Panc1 (cell line): Measurements from ENCODE around the gene MAPRE2. TPM values are rescaled to one million over a fixed set of nuclear protein-coding genes. Genes with fewer than 3 reads are reported as not detected.

Experiments
- ATAC-seq: fragments of 200-7000 bp; cut with Tn5 transposase; 2 replicates; pipeline ENCODE4 v1.9.1; 2020; ENCODE audit warnings: mild to moderate bottlenecking, moderate library complexity
- BruUV-seq: library from RNA; stranded (reverse); fragments of 400-500 nt; replicated peaks from 2 replicates; lab custom pipeline; 2021; lab: Mats Ljungman, UMichigan
- CTCF ChIA-PET: fragments of 300-600 bp; sonication (Branson Sonifier 250); formaldehyde crosslinking; loops from one replicate; lab custom pipeline; 2022; ENCODE audit warnings: antibody characterized with exemption; lab: Charles Lee
- POLR2A ChIA-PET: fragments of 300-600 bp; sonication (Branson Sonifier 250); formaldehyde crosslinking; loops from one replicate; lab custom pipeline; 2022; ENCODE audit warnings: antibody characterized with exemption; lab: Charles Lee
- DNase-seq: peaks from one replicate; pipeline ENCODE4 v3.0.0-alpha.2; 2010; ENCODE audit warnings: low read depth, low spot score
- H3K27ac ChIP-seq: 2 replicates; pipeline ENCODE4 v1.5.1; 2011; ENCODE audit warnings: mild to moderate bottlenecking, low read length, inconsistent platforms
- H3K27me3 ChIP-seq: fragments of 200-500 bp; sonication (Bioruptor generic); 2 replicates; pipeline ENCODE4 v1.6.0; 2014; ENCODE audit warnings: low read length, inconsistent platforms; ENCODE audit not compliant: control insufficient read depth, insufficient read depth
- H3K36me3 ChIP-seq: fragments of 200-500 bp; sonication (Bioruptor generic); 2 replicates; pipeline ENCODE4 v1.5.1; 2014; ENCODE audit warnings: inconsistent platforms, mild to moderate bottlenecking, low read length, moderate library complexity; ENCODE audit not compliant: control insufficient read depth, insufficient read depth
- H3K4me1 ChIP-seq: 2 replicates; pipeline ENCODE4 v1.5.1; 2011; ENCODE audit warnings: inconsistent platforms, mild to moderate bottlenecking, low read length, moderate library complexity; ENCODE audit not compliant: control insufficient read depth, insufficient read depth
- H3K4me3 ChIP-seq, 2 experiments: 2 replicates each; pipeline ENCODE4 v1.5.1; 2011 to 2012; ENCODE audit warnings: low read depth in 2 of 2, low read length in 2 of 2, mild to moderate bottlenecking in 2 of 2, inconsistent platforms in 1 of 2, moderate library complexity in 1 of 2
- H3K9me3 ChIP-seq: fragments of 200-500 bp; sonication (Bioruptor generic); 2 replicates; pipeline ENCODE4 v1.5.1; 2014; ENCODE audit warnings: low read depth, mild to moderate bottlenecking, inconsistent platforms, low read length, moderate library complexity; ENCODE audit not compliant: control insufficient read depth, insufficient read depth
- CTCF ChIP-seq: fragments of 450-650 bp; IDR thresholded peaks from 2 replicates; pipeline ENCODE4 v1.5.1; 2017; ENCODE audit warnings: mild to moderate bottlenecking
- POLR2AphosphoS5 ChIP-seq: IDR thresholded peaks from 2 replicates; pipeline ENCODE4 v1.6.1; 2012; ENCODE audit warnings: mild to moderate bottlenecking, low read depth, low read length, moderate library complexity
- REST ChIP-seq, 2 experiments: IDR thresholded peaks; 2 replicates each; pipeline ENCODE4 v1.6.1; 2011 to 2012; ENCODE audit warnings: low read depth in 2 of 2, control low read depth in 1 of 2, low read length in 1 of 2, mild to moderate bottlenecking in 1 of 2, moderate library complexity in 1 of 2; ENCODE audit not compliant: insufficient read depth in 1 of 2
- SIN3A ChIP-seq: IDR thresholded peaks from 2 replicates; pipeline ENCODE4 v1.6.1; 2012; ENCODE audit warnings: low read depth, mild to moderate bottlenecking, low read length, moderate library complexity, borderline replicate concordance; ENCODE audit not compliant: insufficient read depth
- TCF7L2 ChIP-seq: IDR thresholded peaks from 2 replicates; pipeline ENCODE4 v1.6.1; 2011; ENCODE audit warnings: mild to moderate bottlenecking, low read depth, low read length, inconsistent platforms
- in situ Hi-C: cut with HindIII; loops from 2 replicates; pipeline ENCODE4 v1.10.0; 2016; ENCODE audit warnings: low sequenced_read_pairs, low pct_unique_long_range_greater_than_20kb
- intact Hi-C: fragments of 100-400 bp; cut with micrococcal nuclease; formaldehyde crosslinking; loops from one replicate; pipeline ENCODE4 v1.10.0; 2022; ENCODE audit not compliant: unreplicated experiment
- total RNA-seq: library from RNA; stranded (reverse); gene quantifications from one replicate; pipeline ENCODE4 v1.2.1, GENCODE V29; 2021; ENCODE audit not compliant: unreplicated experiment

The MAPRE2 gene
- total RNA-seq, 1 experiment from 2014 or later, result 14.1 TPM

GRCh38 chr18:35085450-35086380, 44.5 kb downstream of the MAPRE2 start:
- ChIA-PET POLR2A (no interaction called here), CTCF (no interaction called here)
- no peaks in the 10 kb centered on the region for H3K4me1 ChIP-seq
- H3K27ac ChIP-seq, result no peak overlapping the region
- no peaks in the 10 kb centered on the region for H3K27me3 ChIP-seq
- intact Hi-C loops (no loop called here), in situ Hi-C loops (no loop called here)
- no peak for DNase-seq
- no peaks in the 10 kb centered on the region for H3K9me3 ChIP-seq
- TF ChIP-seq SIN3A (no peak), TCF7L2 (no peak), POLR2AphosphoS5 (no peak), CTCF (no peak), REST (IDR thresholded peaks at IDR 0.05; ENCODE audit: insufficient read depth in 1 of 2, low read depth in 2 of 2, low read length in 1 of 2) (no peak)
- H3K4me3 ChIP-seq, result no peak overlapping the region
- no peak for ATAC-seq
- no peaks in the 10 kb centered on the region for H3K36me3 ChIP-seq
- BruUV-seq, result no TSS peak

GRCh38 chr18:35086704-35087103, 45.5 kb downstream of the MAPRE2 start:
- in situ Hi-C loops, result no loop called here
- no peak for ATAC-seq
- Histone ChIP-seq H3K36me3 (no peaks in the 10 kb centered on the region), H3K4me3 (no peak overlapping the region), H3K27ac (no peak overlapping the region), H3K9me3 (no peaks in the 10 kb centered on the region), H3K4me1 (no peaks in the 10 kb centered on the region), H3K27me3 (no peaks in the 10 kb centered on the region)
- DNase-seq, result no peak
- CTCF ChIA-PET, result no interaction called here
- intact Hi-C loops, result no loop called here
- POLR2A ChIA-PET, result no interaction called here
- no TSS peak for BruUV-seq
- TF ChIP-seq TCF7L2 (no peak), SIN3A (no peak), REST (IDR thresholded peaks at IDR 0.05; ENCODE audit: insufficient read depth in 1 of 2, low read depth in 2 of 2, low read length in 1 of 2) (no peak), CTCF (no peak), POLR2AphosphoS5 (no peak)
